Measurements from ENCODE around the gene MAZ. TPM values are rescaled to one million over a fixed set of nuclear protein-coding genes. Genes with fewer than 3 reads are reported as not detected.

The MAZ gene
- total and polyA plus RNA-seq, 2 of the 13 experiments (the other 11 are each of a cell fraction or from before 2014, with no cell fraction given): 203 to 277 TPM

DNA sequence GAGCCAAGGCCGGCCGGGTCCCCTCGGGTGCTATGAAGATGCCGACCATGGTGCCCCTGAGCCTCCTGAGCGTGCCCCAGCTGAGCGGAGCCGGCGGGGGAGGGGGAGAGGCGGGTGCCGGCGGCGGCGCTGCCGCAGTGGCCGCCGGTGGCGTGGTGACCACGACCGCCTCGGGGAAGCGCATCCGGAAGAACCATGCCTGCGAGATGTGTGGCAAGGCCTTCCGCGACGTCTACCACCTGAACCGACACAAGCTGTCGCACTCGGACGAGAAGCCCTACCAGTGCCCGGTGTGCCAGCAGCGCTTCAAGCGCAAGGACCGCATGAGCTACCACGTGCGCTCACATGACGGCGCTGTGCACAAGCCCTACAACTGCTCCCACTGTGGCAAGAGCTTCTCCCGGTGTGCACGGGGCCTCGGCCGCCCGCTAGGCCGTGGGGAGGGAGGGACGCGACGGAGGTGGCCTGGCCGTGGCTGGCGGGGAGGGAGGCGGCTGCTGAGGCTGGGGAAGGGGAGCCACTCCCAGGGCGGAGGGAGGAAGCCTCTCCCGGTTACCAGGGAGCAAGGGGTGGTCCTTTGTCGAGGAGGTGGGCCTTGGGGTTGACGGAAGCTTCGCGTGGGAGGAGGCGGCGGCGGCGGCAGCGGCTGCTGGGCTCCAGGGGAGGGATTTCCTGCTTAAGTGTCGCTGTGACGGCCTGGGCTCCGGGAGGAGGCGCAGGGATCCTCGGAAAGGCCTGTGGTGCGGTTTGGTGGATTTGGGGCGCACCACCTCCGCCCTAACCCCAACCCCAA, 1.3 kb downstream of the MAZ start (continued):
- TF ChIP-seq KLF12 (CRISPR knock-in tag; IDR thresholded peaks at IDR 0.05; ENCODE audit: borderline replicate concordance) (peak; percentile 95), ZNF546 (CRISPR knock-in tag; conservative IDR thresholded peaks at IDR 0.05) (peak; percentile 98), HOXA7 (CRISPR knock-in tag; IDR thresholded peaks at IDR 0.05) (peak; percentile 98), NFYB (CRISPR knock-in tag; IDR thresholded peaks at IDR 0.05) (no peak), FOXJ3 (CRISPR knock-in tag; IDR thresholded peaks at IDR 0.05; ENCODE audit: borderline replicate concordance) (no peak; the same call in 1 of the 2 replicates), ELF3 (CRISPR knock-in tag; IDR thresholded peaks at IDR 0.05) (peak; percentile 69; the same call in 1 of the 2 replicates), ZNF577 (CRISPR knock-in tag; IDR thresholded peaks at IDR 0.05; ENCODE audit: borderline replicate concordance, low read depth) (peak; percentile 90; the same call in 1 of the 2 replicates), AKAP8 (CRISPR knock-in tag; IDR thresholded peaks at IDR 0.05) (peak; percentile 89; the same call in 1 of the 2 replicates), ZNF569 (CRISPR knock-in tag; IDR thresholded peaks at IDR 0.05; ENCODE audit: borderline replicate concordance) (no peak), CBX5 (CRISPR knock-in tag; IDR thresholded peaks at IDR 0.05; ENCODE audit: borderline replicate concordance) (peak; percentile 69), ZNF251 (CRISPR knock-in tag; IDR thresholded peaks at IDR 0.05) (peak; percentile 98), ZNF354B (CRISPR knock-in tag; IDR thresholded peaks at IDR 0.05) (peak; percentile 88; the same call in 1 of the 2 replicates), HOXD1 (CRISPR knock-in tag; IDR thresholded peaks at IDR 0.05) (peak; percentile 90; the same call in 1 of the 2 replicates), ZNF451 (CRISPR knock-in tag; IDR thresholded peaks at IDR 0.05) (peak; percentile 99), ZNF781 (CRISPR knock-in tag; IDR thresholded peaks at IDR 0.05; ENCODE audit: borderline replicate concordance, not compliant biosample characterization) (peak; percentile 99), ZNF333 (CRISPR knock-in tag; IDR thresholded peaks at IDR 0.05; ENCODE audit: borderline replicate concordance) (peak; percentile 99; the same call in 1 of the 2 replicates), FOXA3 (CRISPR knock-in tag; IDR thresholded peaks at IDR 0.05) (peak; percentile 61), ZNF660 (CRISPR knock-in tag; IDR thresholded peaks at IDR 0.05; ENCODE audit: borderline replicate concordance, low read depth) (peak; percentile 92), ZFP36L2 (CRISPR knock-in tag; IDR thresholded peaks at IDR 0.05) (no peak), TCF7L2 (IDR thresholded peaks at IDR 0.05; ENCODE audit: low read depth, low read length) (no peak), ZNF432 (CRISPR knock-in tag; IDR thresholded peaks at IDR 0.05; ENCODE audit: borderline replicate concordance) (no peak), ZNF878 (CRISPR knock-in tag; IDR thresholded peaks at IDR 0.05) (peak; percentile 93), ZNF589 (CRISPR knock-in tag; conservative IDR thresholded peaks at IDR 0.05) (peak; percentile 98)
- TF ChIP-seq, protein P1, sequence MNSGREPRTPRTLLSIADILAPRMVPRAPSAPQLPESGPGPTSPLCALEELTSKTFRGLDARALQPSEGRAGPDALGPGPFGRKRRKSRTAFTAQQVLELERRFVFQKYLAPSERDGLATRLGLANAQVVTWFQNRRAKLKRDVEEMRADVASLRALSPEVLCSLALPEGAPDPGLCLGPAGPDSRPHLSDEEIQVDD (CRISPR knock-in tag; IDR thresholded peaks at IDR 0.05; ENCODE audit: borderline replicate concordance): peak; percentile 98
- TF ChIP-seq, protein P2, sequence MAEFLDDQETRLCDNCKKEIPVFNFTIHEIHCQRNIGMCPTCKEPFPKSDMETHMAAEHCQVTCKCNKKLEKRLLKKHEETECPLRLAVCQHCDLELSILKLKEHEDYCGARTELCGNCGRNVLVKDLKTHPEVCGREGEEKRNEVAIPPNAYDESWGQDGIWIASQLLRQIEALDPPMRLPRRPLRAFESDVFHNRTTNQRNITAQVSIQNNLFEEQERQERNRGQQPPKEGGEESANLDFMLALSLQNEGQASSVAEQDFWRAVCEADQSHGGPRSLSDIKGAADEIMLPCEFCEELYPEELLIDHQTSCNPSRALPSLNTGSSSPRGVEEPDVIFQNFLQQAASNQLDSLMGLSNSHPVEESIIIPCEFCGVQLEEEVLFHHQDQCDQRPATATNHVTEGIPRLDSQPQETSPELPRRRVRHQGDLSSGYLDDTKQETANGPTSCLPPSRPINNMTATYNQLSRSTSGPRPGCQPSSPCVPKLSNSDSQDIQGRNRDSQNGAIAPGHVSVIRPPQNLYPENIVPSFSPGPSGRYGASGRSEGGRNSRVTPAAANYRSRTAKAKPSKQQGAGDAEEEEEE (CRISPR knock-in tag; IDR thresholded peaks at IDR 0.05; ENCODE audit: borderline replicate concordance): 0 out of 2 replicates have a peak, but pooled peaks have one; percentile 63
- TF ChIP-seq, protein P3, sequence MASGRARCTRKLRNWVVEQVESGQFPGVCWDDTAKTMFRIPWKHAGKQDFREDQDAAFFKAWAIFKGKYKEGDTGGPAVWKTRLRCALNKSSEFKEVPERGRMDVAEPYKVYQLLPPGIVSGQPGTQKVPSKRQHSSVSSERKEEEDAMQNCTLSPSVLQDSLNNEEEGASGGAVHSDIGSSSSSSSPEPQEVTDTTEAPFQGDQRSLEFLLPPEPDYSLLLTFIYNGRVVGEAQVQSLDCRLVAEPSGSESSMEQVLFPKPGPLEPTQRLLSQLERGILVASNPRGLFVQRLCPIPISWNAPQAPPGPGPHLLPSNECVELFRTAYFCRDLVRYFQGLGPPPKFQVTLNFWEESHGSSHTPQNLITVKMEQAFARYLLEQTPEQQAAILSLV (CRISPR knock-in tag; IDR thresholded peaks at IDR 0.05; ENCODE audit: borderline replicate concordance): peak; percentile 99

All from HepG2 (cell line).